Neural cell (in vitro differentiated cells): ENCODE data around the gene CEP72.

ENCODE experiments used
- CTCF ChIP-seq: fragments of 450-650 bp; IDR thresholded peaks from 2 replicates; pipeline ENCODE4 v1.5.1; 2014; ENCODE audit warnings: antibody characterized with exemption, mild to moderate bottlenecking, moderate library complexity; ENCODE audit not compliant: poor library complexity, severe bottlenecking
- EZH2 ChIP-seq: fragments of 200-600, 300-800 bp; shearing (Covaris generic), sonication (generic); IDR thresholded peaks from 2 replicates; pipeline ENCODE4 v1.6.1; 2014; ENCODE audit warnings: antibody characterized with exemption, low read length, borderline replicate concordance, mild to moderate bottlenecking; ENCODE audit not compliant: insufficient read depth, poor library complexity, severe bottlenecking

GRCh38 chr5:593511-593910 lies 18.6 kb upstream of the CEP72 start:
- TF ChIP-seq CTCF: no peak
- TF ChIP-seq EZH2: no peak
